HepG2 (cell line): ENCODE data around the gene SMURF1. TPM values are rescaled to one million over a fixed set of nuclear protein-coding genes. Genes with fewer than 3 reads are reported as not detected.

Experiments used
- ATAC-seq: fragments of 200-7000 bp; cut with Tn5 transposase; 3 replicates; pipeline ENCODE4 v1.9.1; 2020; ENCODE audit warnings: mild to moderate bottlenecking, moderate library complexity
- BruUV-seq: library from RNA; stranded (reverse); fragments of 400-500 nt; replicated peaks from 2 replicates; lab custom pipeline; 2021; lab: Mats Ljungman, UMichigan
- CTCF ChIA-PET: fragments of 300-600 bp; formaldehyde crosslinking; extraction: SDS; loops from one replicate; lab custom pipeline; 2021; ENCODE audit warnings: low total read pairs, inconsistent platforms, low intra/inter-chr PET ratio; lab: Yijun Ruan, JAX
- POLR2A ChIA-PET: fragments of 350-600 bp; sonication (Branson Sonifier 250); formaldehyde crosslinking; loops from one replicate; lab custom pipeline; 2020; ENCODE audit warnings: antibody characterized with exemption, inconsistent platforms; lab: Yijun Ruan, JAX
- DNase-seq: peaks from one replicate; pipeline ENCODE4 v3.0.0-alpha.2; 2015; ENCODE audit warnings: low spot score
- FAIRE-seq: peaks from 3 replicates; lab custom pipeline; 2011; peaks lifted over from hg19 to GRCh38; lab: Jason Lieb, UNC
- H2AFZ ChIP-seq: one replicate; pipeline ENCODE4 v1.6.1; 2011; ENCODE audit warnings: low read length, inconsistent platforms
- H3K27ac ChIP-seq: fragments of 300-600 bp; 3 replicates; pipeline ENCODE4 v1.8.0; 2011; ENCODE audit warnings: mixed run types, mild to moderate bottlenecking, mixed read lengths, low read length, inconsistent platforms; ENCODE audit not compliant: insufficient read depth; ENCODE audit errors: extremely low read length
- H3K27me3 ChIP-seq, 2 experiments: fragments of 200-600 bp in 1 of 2; 2 replicates in 1 of 2; 3 replicates in 1 of 2; pipeline versions ENCODE4 v1.6.0 to v1.8.0; 2011; ENCODE audit warnings: low read length in 2 of 2, mild to moderate bottlenecking in 2 of 2, moderate library complexity in 2 of 2, inconsistent platforms in 1 of 2; ENCODE audit not compliant: insufficient read depth in 2 of 2, control insufficient read depth in 1 of 2
- H3K36me3 ChIP-seq, 2 experiments: fragments of 200-600 bp in 1 of 2; replicated peaks in 1 of 2; 2 replicates in 1 of 2; 3 replicates in 1 of 2; pipeline versions ENCODE4 v1.5.1 to v1.8.0; 2011; ENCODE audit warnings: low read length in 2 of 2, inconsistent platforms in 1 of 2; ENCODE audit not compliant: insufficient read depth in 2 of 2, control insufficient read depth in 1 of 2
- H3K4me1 ChIP-seq: 2 replicates; pipeline ENCODE4 v1.5.1; 2012; ENCODE audit warnings: low read length, inconsistent platforms; ENCODE audit not compliant: insufficient read depth
- H3K4me2 ChIP-seq: 2 replicates; pipeline ENCODE4 v1.6.0; 2011; ENCODE audit warnings: low read depth, low read length, inconsistent platforms
- H3K4me3 ChIP-seq, 3 experiments: fragments of 200-600 bp in 1 of 3; sonication (generic), shearing (Covaris generic) in 1 of 3; replicated peaks in 1 of 3; 2 replicates each; pipeline ENCODE4 v1.5.1; 2011 to 2016; ENCODE audit warnings: low read length in 3 of 3, inconsistent platforms in 2 of 3, low read depth in 2 of 3, mild to moderate bottlenecking in 2 of 3, control low read depth in 1 of 3, mixed read lengths in 1 of 3; ENCODE audit not compliant: insufficient read depth in 1 of 3
- H3K79me2 ChIP-seq: one replicate; pipeline ENCODE4 v1.6.1; 2011; ENCODE audit warnings: low read length, inconsistent platforms; ENCODE audit not compliant: insufficient read depth
- H3K9ac ChIP-seq: 2 replicates; pipeline ENCODE4 v1.6.0; 2011; ENCODE audit warnings: mild to moderate bottlenecking, low read depth, low read length, inconsistent platforms; ENCODE audit not compliant: insufficient read depth
- H3K9me3 ChIP-seq: 2 replicates; pipeline ENCODE4 v1.5.1; 2012; ENCODE audit warnings: mild to moderate bottlenecking, low read length
- H4K20me1 ChIP-seq: 2 replicates; pipeline ENCODE4 v1.6.0; 2011; ENCODE audit warnings: inconsistent platforms, mild to moderate bottlenecking, low read length, moderate library complexity; ENCODE audit not compliant: insufficient read depth
- ATF7-NPFF ChIP-seq: sonication (generic); formaldehyde crosslinking; IDR thresholded peaks from 2 replicates; pipeline ENCODE4 v1.8.1; 2023; ENCODE audit warnings: mild to moderate bottlenecking, low read depth, missing genetic modification reagents, moderate library complexity
- BCL6 ChIP-seq: IDR thresholded peaks from 2 replicates; pipeline ENCODE4 v1.6.1; 2016; ENCODE audit warnings: missing genetic modification reagents, missing compliant biosample characterization
- CHD4 ChIP-seq: fragments of 200-600 bp; sonication (generic); IDR thresholded peaks from 2 replicates; pipeline ENCODE4 v1.7.0; 2017; ENCODE audit warnings: mild to moderate bottlenecking, low read length, borderline replicate concordance
- FOXA3 ChIP-seq: IDR thresholded peaks from 2 replicates; pipeline ENCODE4 v1.6.1; 2016; ENCODE audit warnings: missing genetic modification reagents, missing compliant biosample characterization
- FOXJ3 ChIP-seq: sonication (generic); formaldehyde crosslinking; IDR thresholded peaks from 2 replicates; pipeline ENCODE4 v1.4.0; 2020; ENCODE audit warnings: missing genetic modification reagents, mild to moderate bottlenecking, borderline replicate concordance
- HDAC6 ChIP-seq: fragments of 200-600 bp; sonication (generic); IDR thresholded peaks from 2 replicates; pipeline ENCODE4 v1.7.0; 2017; ENCODE audit warnings: mild to moderate bottlenecking, antibody characterized with exemption, low read length, low read depth
- JUNB ChIP-seq: sonication (generic); formaldehyde crosslinking; IDR thresholded peaks from 2 replicates; pipeline ENCODE4 v1.8.0; 2022; ENCODE audit warnings: missing genetic modification reagents, mild to moderate bottlenecking, borderline replicate concordance
- NCOR1 ChIP-seq: fragments of 200-600 bp; sonication (generic); IDR thresholded peaks from 2 replicates; pipeline ENCODE4 v1.7.0; 2017; ENCODE audit warnings: antibody characterized with exemption, low read length, borderline replicate concordance
- POLR2AphosphoS5 ChIP-seq: IDR thresholded peaks from 2 replicates; pipeline ENCODE4 v1.6.1; 2012; ENCODE audit warnings: low read depth, low read length
- SALL1 ChIP-seq: sonication (generic); formaldehyde crosslinking; IDR thresholded peaks from 2 replicates; pipeline ENCODE4 v1.8.0; 2022; ENCODE audit warnings: mild to moderate bottlenecking, missing genetic modification reagents
- WIZ ChIP-seq: sonication (generic); formaldehyde crosslinking; IDR thresholded peaks from 2 replicates; pipeline ENCODE4 v1.5.1; 2020; ENCODE audit warnings: mild to moderate bottlenecking, missing genetic modification reagents
- ZBTB38 ChIP-seq: sonication (generic); formaldehyde crosslinking; IDR thresholded peaks from 2 replicates; pipeline ENCODE4 v1.5.1; 2020; ENCODE audit warnings: mild to moderate bottlenecking, missing genetic modification reagents
- ZNF329 ChIP-seq: sonication (generic); formaldehyde crosslinking; IDR thresholded peaks from 2 replicates; pipeline ENCODE4 v1.9.0; 2021; ENCODE audit warnings: low read depth, mild to moderate bottlenecking, missing genetic modification reagents
- ZNF557 ChIP-seq: sonication (generic); formaldehyde crosslinking; IDR thresholded peaks from 2 replicates; pipeline ENCODE4 v1.4.0; 2020; ENCODE audit warnings: missing genetic modification reagents
- ZNF768 ChIP-seq: sonication (generic); formaldehyde crosslinking; IDR thresholded peaks from 2 replicates; pipeline ENCODE4 v1.4.0; 2020; ENCODE audit warnings: missing genetic modification reagents
- ZNF891 ChIP-seq: sonication (generic); formaldehyde crosslinking; IDR thresholded peaks from 2 replicates; pipeline ENCODE4 v1.5.0; 2020; ENCODE audit warnings: mild to moderate bottlenecking, missing genetic modification reagents
- WGBS: methylation state at CpG from one replicate; pipeline ENCODE4 v1.1.6; 2017; ENCODE audit warnings: low lambda C conversion rate; 5-methylcytosine and 5-hydroxymethylcytosine counted together
- in situ Hi-C: cut with HindIII; loops from 2 replicates; pipeline ENCODE4 v1.10.0; 2017; ENCODE audit warnings: low pct_unique_long_range_greater_than_20kb; ENCODE audit not compliant: extremely low pct_ligation_motif_present
- intact Hi-C: fragments of 100-400 bp; cut with micrococcal nuclease; formaldehyde crosslinking; loops from one replicate; pipeline ENCODE4 v1.10.0; 2022; ENCODE audit not compliant: unreplicated experiment
- polyA plus RNA-seq, 8 experiments: library from polyadenylated mRNA; depleted of rRNA in 3 of 8; stranded (reverse) in 7 of 8; unstranded in 1 of 8; fragments of >200 nt; fragmentation: Illumina TruSeq in 4 of 8; extraction: Trizol in 4 of 8; gene quantifications; 2 replicates each; pipeline versions ENCODE4 v1.2.1 to v1.2.3, GENCODE V29; 2011 to 2016; ENCODE audit warnings: low read depth in 4 of 8, missing spikeins in 1 of 8, mixed read lengths in 1 of 8; ENCODE audit not compliant: insufficient read depth in 1 of 8
- total RNA-seq, 5 experiments: library from RNA; depleted of rRNA; stranded (reverse); fragments of >200 nt; fragmentation: Illumina TruSeq; extraction: Trizol; gene quantifications; 2 replicates each; pipeline ENCODE4 v1.2.3, GENCODE V29; 2016; ENCODE audit warnings: low read depth in 1 of 5
- TF ChIP-seq, protein P1 (sequence below): sonication (generic); formaldehyde crosslinking; IDR thresholded peaks from 2 replicates; pipeline ENCODE4 v1.5.0; 2020; ENCODE audit warnings: mild to moderate bottlenecking, missing genetic modification reagents
- TF ChIP-seq, protein P2 (sequence below): sonication (generic); formaldehyde crosslinking; IDR thresholded peaks from 2 replicates; pipeline ENCODE4 v1.5.1; 2020; ENCODE audit warnings: missing genetic modification reagents, mild to moderate bottlenecking, borderline replicate concordance
- TF ChIP-seq, protein P3 (sequence below): sonication (generic); formaldehyde crosslinking; IDR thresholded peaks from 2 replicates; pipeline ENCODE4 v1.5.0; 2020; ENCODE audit warnings: mild to moderate bottlenecking, missing genetic modification reagents

SMURF1 gene
- total and polyA plus RNA-seq, 2 of the 13 experiments (the other 11 are each of a cell fraction or from before 2014, with no cell fraction given): 8.3 to 11.1 TPM

DNA sequence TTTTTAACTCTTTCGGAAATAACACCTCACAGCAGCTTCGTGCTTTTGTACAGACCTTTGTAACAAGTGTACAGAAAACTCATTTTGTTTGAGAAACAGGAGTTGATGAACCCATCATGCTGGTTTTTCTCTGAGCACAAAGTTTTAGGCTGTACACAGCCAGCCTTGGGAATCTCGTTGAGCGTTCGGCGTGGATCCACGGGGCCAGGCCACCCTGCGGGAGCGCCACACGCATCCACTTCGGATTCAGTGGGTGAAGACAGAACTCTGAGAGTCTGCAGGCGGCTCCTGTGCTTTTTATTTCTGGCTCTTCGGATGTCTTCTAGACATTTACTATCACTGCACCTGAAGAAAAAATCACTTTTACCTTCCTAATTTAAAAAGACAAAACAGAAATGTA lies 131.2 kb downstream of the SMURF1 start (continued):
- TF ChIP-seq, protein P1, sequence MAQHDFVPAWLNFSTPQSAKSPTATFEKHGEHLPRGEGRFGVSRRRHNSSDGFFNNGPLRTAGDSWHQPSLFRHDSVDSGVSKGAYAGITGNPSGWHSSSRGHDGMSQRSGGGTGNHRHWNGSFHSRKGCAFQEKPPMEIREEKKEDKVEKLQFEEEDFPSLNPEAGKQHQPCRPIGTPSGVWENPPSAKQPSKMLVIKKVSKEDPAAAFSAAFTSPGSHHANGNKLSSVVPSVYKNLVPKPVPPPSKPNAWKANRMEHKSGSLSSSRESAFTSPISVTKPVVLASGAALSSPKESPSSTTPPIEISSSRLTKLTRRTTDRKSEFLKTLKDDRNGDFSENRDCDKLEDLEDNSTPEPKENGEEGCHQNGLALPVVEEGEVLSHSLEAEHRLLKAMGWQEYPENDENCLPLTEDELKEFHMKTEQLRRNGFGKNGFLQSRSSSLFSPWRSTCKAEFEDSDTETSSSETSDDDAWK (CRISPR knock-in tag): no peak
- no peak for TF ChIP-seq FOXA3 (CRISPR knock-in tag)
- no peak for TF ChIP-seq POLR2AphosphoS5
- TF ChIP-seq, protein P2, sequence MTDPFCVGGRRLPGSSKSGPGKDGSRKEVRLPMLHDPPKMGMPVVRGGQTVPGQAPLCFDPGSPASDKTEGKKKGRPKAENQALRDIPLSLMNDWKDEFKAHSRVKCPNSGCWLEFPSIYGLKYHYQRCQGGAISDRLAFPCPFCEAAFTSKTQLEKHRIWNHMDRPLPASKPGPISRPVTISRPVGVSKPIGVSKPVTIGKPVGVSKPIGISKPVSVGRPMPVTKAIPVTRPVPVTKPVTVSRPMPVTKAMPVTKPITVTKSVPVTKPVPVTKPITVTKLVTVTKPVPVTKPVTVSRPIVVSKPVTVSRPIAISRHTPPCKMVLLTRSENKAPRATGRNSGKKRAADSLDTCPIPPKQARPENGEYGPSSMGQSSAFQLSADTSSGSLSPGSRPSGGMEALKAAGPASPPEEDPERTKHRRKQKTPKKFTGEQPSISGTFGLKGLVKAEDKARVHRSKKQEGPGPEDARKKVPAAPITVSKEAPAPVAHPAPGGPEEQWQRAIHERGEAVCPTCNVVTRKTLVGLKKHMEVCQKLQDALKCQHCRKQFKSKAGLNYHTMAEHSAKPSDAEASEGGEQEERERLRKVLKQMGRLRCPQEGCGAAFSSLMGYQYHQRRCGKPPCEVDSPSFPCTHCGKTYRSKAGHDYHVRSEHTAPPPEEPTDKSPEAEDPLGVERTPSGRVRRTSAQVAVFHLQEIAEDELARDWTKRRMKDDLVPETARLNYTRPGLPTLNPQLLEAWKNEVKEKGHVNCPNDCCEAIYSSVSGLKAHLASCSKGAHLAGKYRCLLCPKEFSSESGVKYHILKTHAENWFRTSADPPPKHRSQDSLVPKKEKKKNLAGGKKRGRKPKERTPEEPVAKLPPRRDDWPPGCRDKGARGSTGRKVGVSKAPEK: no peak

DNA sequence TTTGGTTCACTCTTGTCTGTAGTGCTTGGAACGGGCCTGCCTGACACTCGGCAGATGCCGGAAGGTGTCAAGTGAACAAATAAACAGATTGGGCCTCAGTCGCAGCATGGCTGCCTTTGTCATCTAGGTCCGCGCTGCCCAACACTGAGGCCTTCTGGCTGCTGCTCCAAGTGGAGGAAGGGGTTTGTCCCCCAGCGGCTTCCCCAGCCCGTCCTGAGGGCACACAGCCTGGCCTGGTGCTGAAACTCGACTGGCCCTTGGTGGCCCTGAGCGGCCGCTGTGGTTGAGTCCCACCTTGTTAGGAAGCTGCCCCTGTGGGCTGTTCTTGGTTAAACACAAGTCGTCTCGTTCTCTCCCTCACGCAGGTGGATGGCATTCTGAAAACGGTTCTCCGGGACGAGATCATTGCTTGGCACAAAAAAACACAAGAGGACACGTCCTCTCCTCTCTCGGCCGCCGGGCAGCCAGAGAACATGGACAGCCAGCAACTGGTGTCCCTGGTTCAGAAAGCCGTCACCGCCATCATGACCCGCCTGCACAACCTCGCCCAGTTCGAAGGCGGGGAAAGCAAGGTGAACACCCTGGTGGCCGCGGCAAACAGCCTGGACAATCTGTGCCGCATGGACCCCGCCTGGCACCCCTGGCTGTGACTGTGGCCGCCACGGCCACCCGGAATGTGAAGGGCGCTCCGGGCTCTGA lies 132.1 kb downstream of the SMURF1 start:
- in situ Hi-C loops (no loop called here), intact Hi-C loops (no loop called here)
- CTCF ChIA-PET: no interaction called here
- no TSS peak for BruUV-seq
- no peak overlapping the region for H3K9ac ChIP-seq
- ATAC-seq (no peak), FAIRE-seq (no peak), DNase-seq (no peak)
- H3K79me2 ChIP-seq: no peaks in the 10 kb centered on the region
- H3K36me3 ChIP-seq: peaks cover 30 to 67% of the 10 kb centered on the region in 2 experiments; a peak in 4 of 5 replicates
- POLR2A ChIA-PET: no interaction called here
- no peak overlapping the region for H3K27ac ChIP-seq
- no peaks in the 10 kb centered on the region for H3K4me1 ChIP-seq
- H2AFZ ChIP-seq: no peak overlapping the region
- H3K27me3 ChIP-seq: no peaks in the 10 kb centered on the region
- 98% methylated on average over 20 of the region's 36 CpGs for WGBS
- no peak overlapping the region for H3K4me3 ChIP-seq
- H3K4me2 ChIP-seq: no peak overlapping the region
- no peaks in the 10 kb centered on the region for H4K20me1 ChIP-seq
- no peaks in the 10 kb centered on the region for H3K9me3 ChIP-seq
- TF ChIP-seq CHD4: no peak
- TF ChIP-seq WIZ (CRISPR knock-in tag): no peak
- TF ChIP-seq FOXJ3: no peak
- no peak for TF ChIP-seq ZBTB38
- no peak for TF ChIP-seq NCOR1
- TF ChIP-seq ZNF329: no peak
- TF ChIP-seq, protein P3, sequence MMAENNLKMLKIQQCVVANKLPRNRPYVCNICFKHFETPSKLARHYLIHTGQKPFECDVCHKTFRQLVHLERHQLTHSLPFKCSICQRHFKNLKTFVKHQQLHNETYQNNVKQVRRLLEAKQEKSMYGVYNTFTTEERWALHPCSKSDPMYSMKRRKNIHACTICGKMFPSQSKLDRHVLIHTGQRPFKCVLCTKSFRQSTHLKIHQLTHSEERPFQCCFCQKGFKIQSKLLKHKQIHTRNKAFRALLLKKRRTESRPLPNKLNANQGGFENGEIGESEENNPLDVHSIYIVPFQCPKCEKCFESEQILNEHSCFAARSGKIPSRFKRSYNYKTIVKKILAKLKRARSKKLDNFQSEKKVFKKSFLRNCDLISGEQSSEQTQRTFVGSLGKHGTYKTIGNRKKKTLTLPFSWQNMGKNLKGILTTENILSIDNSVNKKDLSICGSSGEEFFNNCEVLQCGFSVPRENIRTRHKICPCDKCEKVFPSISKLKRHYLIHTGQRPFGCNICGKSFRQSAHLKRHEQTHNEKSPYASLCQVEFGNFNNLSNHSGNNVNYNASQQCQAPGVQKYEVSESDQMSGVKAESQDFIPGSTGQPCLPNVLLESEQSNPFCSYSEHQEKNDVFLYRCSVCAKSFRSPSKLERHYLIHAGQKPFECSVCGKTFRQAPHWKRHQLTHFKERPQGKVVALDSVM: no peak
- TF ChIP-seq BCL6 (CRISPR knock-in tag): no peak
- TF ChIP-seq ATF7-NPFF (CRISPR knock-in tag): no peak
- no peak for TF ChIP-seq ZNF557 (CRISPR knock-in tag)
- TF ChIP-seq ZNF891 (CRISPR knock-in tag): no peak
- no peak for TF ChIP-seq ZNF768 (CRISPR knock-in tag)
- TF ChIP-seq JUNB (CRISPR knock-in tag): no peak
- TF ChIP-seq HDAC6: no peak
- no peak for TF ChIP-seq SALL1 (CRISPR knock-in tag)
